ENCODE data around the gene VAT1L. TPM values are rescaled to one million over a fixed set of nuclear protein-coding genes. Genes with fewer than 3 reads are reported as not detected.

The VAT1L gene
- total and polyA plus RNA-seq, 2 experiments from 2014 or later, result 11.0 to 24.4 TPM

- DNase-seq (ENCODE audit: low spot score) (no peak), ATAC-seq (no peak)
- H3K36me3 ChIP-seq (ENCODE audit: insufficient read depth), result no peaks in the 10 kb centered on the region
- H3K36me3 Mint-ChIP-seq (ENCODE audit: low read depth), result peaks cover 6% of the 10 kb centered on the region; the same call in 1 of the 3 replicates
- H3F3A ChIP-seq (replicated peaks; ENCODE audit: low read depth), result no peaks in the 10 kb centered on the region
- H2AFZ ChIP-seq, result no peak overlapping the region
- H3K4me3 ChIP-seq, result no peak overlapping the region
- H3K9me3 Mint-ChIP-seq, result peaks cover 8% of the 10 kb centered on the region; the same call in 1 of the 3 replicates
- H3K27ac ChIP-seq (ENCODE audit: low read depth), result no peak overlapping the region
- no peaks in the 10 kb centered on the region for H3K4me1 ChIP-seq (ENCODE audit: insufficient read depth)
- no peak overlapping the region for H3K27ac Mint-ChIP-seq
- no peaks in the 10 kb centered on the region for H3K79me2 ChIP-seq (replicated peaks; ENCODE audit: insufficient read depth)
- peaks cover 2% of the 10 kb centered on the region for H3K27me3 Mint-ChIP-seq (ENCODE audit: insufficient read depth, low read depth, poor library complexity)
- H4K20me1 ChIP-seq (replicated peaks; ENCODE audit: insufficient read depth), result no peaks in the 10 kb centered on the region; the same call in 1 of the 2 replicates
- H3K4me3 Mint-ChIP-seq, result no peak overlapping the region
- no peaks in the 10 kb centered on the region for H3K27me3 ChIP-seq (ENCODE audit: insufficient read depth)
- peaks cover 3% of the 10 kb centered on the region for H3K4me1 Mint-ChIP-seq
- no peak overlapping the region for H3K4me2 ChIP-seq
- TF ChIP-seq CTCF (conservative IDR thresholded peaks at IDR 0.05; ENCODE audit: low read depth in 2 of 2) (no peak), CREB1 (CRISPR knock-in tag; IDR thresholded peaks at IDR 0.05; ENCODE audit: low read depth) (no peak)
- no peaks in the 10 kb centered on the region for H3K9me2 ChIP-seq (ENCODE audit: insufficient read depth)
These were observed 8.0 kb upstream of the VAT1L start for GRCh38 chr16:77780378-77780837.

GRCh38 chr16:77781091-77781490, 7.3 kb upstream of the VAT1L start:
- peaks cover 6% of the 10 kb centered on the region; the same call in 1 of the 3 replicates for H3K36me3 Mint-ChIP-seq (ENCODE audit: low read depth)
- H3K9me2 ChIP-seq (ENCODE audit: insufficient read depth), result no peaks in the 10 kb centered on the region
- peaks cover 8% of the 10 kb centered on the region; the same call in 1 of the 3 replicates for H3K9me3 Mint-ChIP-seq
- H3K79me2 ChIP-seq (replicated peaks; ENCODE audit: insufficient read depth), result no peaks in the 10 kb centered on the region
- H3K4me3 ChIP-seq, result no peak overlapping the region
- H3K4me2 ChIP-seq, result no peak overlapping the region
- no peak overlapping the region for H3K27ac ChIP-seq (ENCODE audit: low read depth)
- H3K4me1 ChIP-seq (ENCODE audit: insufficient read depth), result no peaks in the 10 kb centered on the region
- H2AFZ ChIP-seq, result no peak overlapping the region
- H3K36me3 ChIP-seq (ENCODE audit: insufficient read depth), result no peaks in the 10 kb centered on the region
- peaks cover 3% of the 10 kb centered on the region for H3K4me1 Mint-ChIP-seq
- peaks cover 2% of the 10 kb centered on the region; the same call in 1 of the 2 replicates for H3K27me3 ChIP-seq (ENCODE audit: insufficient read depth)
- peaks cover 2% of the 10 kb centered on the region for H3K27me3 Mint-ChIP-seq (ENCODE audit: insufficient read depth, low read depth, poor library complexity)
- no peak for DNase-seq (ENCODE audit: low spot score)
- no peaks in the 10 kb centered on the region; the same call in 1 of the 2 replicates for H4K20me1 ChIP-seq (replicated peaks; ENCODE audit: insufficient read depth)
- no peak for ATAC-seq
- H3K4me3 Mint-ChIP-seq, result no peak overlapping the region
- no peak overlapping the region for H3K27ac Mint-ChIP-seq
- H3F3A ChIP-seq (replicated peaks; ENCODE audit: low read depth), result no peaks in the 10 kb centered on the region
- TF ChIP-seq ZNF462 (CRISPR knock-in tag; IDR thresholded peaks at IDR 0.05) (no peak), JUNB (IDR thresholded peaks at IDR 0.05; ENCODE audit: unreplicated experiment) (no peak), CTCF (conservative IDR thresholded peaks at IDR 0.05; ENCODE audit: low read depth in 2 of 2) (no peak), ZNF114 (CRISPR knock-in tag; IDR thresholded peaks at IDR 0.05) (no peak), ZNF331 (CRISPR knock-in tag; IDR thresholded peaks at IDR 0.05; ENCODE audit: low read depth) (no peak), CREB1 (CRISPR knock-in tag; IDR thresholded peaks at IDR 0.05; ENCODE audit: low read depth) (no peak), EZH2 (IDR thresholded peaks at IDR 0.05; ENCODE audit: low read depth, unreplicated experiment) (no peak), POLR2AphosphoS5 (IDR thresholded peaks at IDR 0.05; ENCODE audit: low read depth) (no peak), EZH2phosphoT487 (IDR thresholded peaks at IDR 0.05; ENCODE audit: unreplicated experiment) (no peak), ETS1 (IDR thresholded peaks at IDR 0.05) (no peak)

Data from GM23338 (cell line).